ENCODE measurements around the gene SETSIP. TPM values are rescaled to one million over a fixed set of nuclear protein-coding genes. Genes with fewer than 3 reads are reported as not detected.

Gene SETSIP
- total RNA-seq, 4 donors from 2014 or later: not detected

- TF ChIP-seq, protein P1, sequence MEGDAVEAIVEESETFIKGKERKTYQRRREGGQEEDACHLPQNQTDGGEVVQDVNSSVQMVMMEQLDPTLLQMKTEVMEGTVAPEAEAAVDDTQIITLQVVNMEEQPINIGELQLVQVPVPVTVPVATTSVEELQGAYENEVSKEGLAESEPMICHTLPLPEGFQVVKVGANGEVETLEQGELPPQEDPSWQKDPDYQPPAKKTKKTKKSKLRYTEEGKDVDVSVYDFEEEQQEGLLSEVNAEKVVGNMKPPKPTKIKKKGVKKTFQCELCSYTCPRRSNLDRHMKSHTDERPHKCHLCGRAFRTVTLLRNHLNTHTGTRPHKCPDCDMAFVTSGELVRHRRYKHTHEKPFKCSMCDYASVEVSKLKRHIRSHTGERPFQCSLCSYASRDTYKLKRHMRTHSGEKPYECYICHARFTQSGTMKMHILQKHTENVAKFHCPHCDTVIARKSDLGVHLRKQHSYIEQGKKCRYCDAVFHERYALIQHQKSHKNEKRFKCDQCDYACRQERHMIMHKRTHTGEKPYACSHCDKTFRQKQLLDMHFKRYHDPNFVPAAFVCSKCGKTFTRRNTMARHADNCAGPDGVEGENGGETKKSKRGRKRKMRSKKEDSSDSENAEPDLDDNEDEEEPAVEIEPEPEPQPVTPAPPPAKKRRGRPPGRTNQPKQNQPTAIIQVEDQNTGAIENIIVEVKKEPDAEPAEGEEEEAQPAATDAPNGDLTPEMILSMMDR (IDR thresholded peaks at IDR 0.05; ENCODE audit: low read depth): no peak
Measured at GRCh38 chr1:92081031-92081430, 5.8 kb upstream of the SETSIP start.

DNA sequence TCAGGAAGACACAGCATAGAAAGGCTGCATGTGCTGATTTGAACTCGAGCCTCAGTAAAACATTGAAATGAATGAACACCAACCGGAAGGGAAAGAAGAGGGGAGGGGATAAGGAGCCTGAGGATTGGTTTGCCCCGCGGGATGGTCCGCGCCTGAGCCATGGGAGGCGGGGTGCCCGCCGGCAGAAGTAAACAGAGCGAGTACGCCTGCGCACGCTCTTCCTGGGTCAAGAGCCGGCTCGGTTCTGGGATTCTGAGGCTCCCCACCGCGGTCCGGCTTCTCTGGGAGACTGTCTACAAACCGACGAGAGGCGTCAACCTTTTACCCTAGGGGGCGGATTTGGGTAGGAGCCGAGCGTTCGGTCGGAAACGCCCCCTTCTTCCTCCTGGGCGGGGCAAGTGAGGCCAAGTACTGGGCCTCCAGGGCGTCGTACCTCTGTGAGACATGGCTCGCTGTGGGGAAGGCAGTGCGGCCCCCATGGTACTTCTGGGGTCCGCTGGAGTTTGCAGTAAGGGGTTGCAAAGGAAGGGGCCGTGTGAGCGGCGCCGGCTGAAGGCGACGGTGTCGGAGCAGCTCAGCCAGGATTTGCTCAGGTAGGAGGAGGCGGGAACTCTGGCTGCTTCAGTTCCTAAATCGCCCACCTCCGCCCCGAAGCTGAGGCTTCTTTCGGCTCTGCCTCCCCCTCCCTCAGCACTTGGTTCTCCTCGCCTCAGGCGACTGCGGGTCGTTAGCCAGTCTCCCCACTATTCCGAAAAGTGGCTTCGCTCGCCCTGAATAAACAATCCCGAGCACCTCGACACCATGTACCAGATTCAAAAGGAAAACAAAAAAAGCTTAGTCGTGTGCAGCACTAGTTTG is 5.1 kb upstream of the SETSIP start, which contains the start of gene BTBD8:
TSS of gene BTBD8 (plus strand) at position 218 of the 858 bp plus-strand sequence. CDS start at position 445, 227 bp downstream.
- TF ChIP-seq, protein P1 (IDR thresholded peaks at IDR 0.05; ENCODE audit: low read depth): no peak

DNA sequence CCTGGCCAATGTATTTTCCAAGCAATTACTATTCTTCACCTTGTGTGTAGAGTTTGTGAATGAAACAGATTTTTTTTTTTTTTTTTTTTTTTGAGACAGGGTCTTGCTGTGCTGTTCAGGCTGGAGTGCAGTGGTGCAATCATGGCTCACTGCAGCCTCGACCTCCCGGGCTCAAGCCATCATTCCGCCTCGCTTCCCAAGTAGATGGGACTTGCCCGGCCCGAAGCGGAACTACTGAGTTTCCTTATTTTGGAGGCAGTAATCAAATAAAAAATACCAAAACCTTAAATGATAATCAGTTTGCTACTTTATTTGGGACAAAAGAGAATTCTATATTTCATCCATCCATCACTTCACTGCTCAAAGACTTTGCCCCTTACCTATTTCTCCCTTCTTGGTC is 4.2 kb upstream of the SETSIP start:
- TF ChIP-seq, protein P1 (IDR thresholded peaks at IDR 0.05; ENCODE audit: low read depth): no peak

GRCh38 chr1:92076363-92076762 is 1.2 kb upstream of the SETSIP start:
- TF ChIP-seq, protein P1 (IDR thresholded peaks at IDR 0.05; ENCODE audit: low read depth): no peak

GRCh38 chr1:92070892-92071291 is 4.3 kb downstream of the SETSIP start:
- TF ChIP-seq, protein P1 (IDR thresholded peaks at IDR 0.05; ENCODE audit: low read depth): no peak

GRCh38 chr1:92066321-92066720 is 8.9 kb downstream of the SETSIP start:
- TF ChIP-seq, protein P1 (IDR thresholded peaks at IDR 0.05; ENCODE audit: low read depth): no peak

- TF ChIP-seq, protein P1 (IDR thresholded peaks at IDR 0.05; ENCODE audit: low read depth): no peak
Measured at GRCh38 chr1:92065042-92065441, 10.2 kb downstream of the SETSIP start.

Data from subcutaneous adipose tissue (tissue), 4 donors.